Activated B cell treated with CpG ODN at 0.5 μM for 24 hours (primary cell): Measurements from ENCODE around the gene HAPLN3. TPM values are rescaled to one million over a fixed set of nuclear protein-coding genes. Genes with fewer than 3 reads are reported as not detected.

Experiments used
- ATAC-seq: fragments of 200-7000 bp; cut with Tn5 transposase; one replicate; pipeline ENCODE4 v1.10.0; 2021; ENCODE audit warnings: low read depth, mild to moderate bottlenecking, moderate library complexity
- CTCF ChIA-PET: fragments of 350-600 bp; sonication (Branson Sonifier 250); formaldehyde crosslinking; loops from one replicate; lab custom pipeline; 2021; ENCODE audit warnings: antibody characterized with exemption; lab: Charles Lee
- POLR2A ChIA-PET: fragments of 350-600 bp; sonication (Branson Sonifier 250); formaldehyde crosslinking; loops from one replicate; lab custom pipeline; 2021; ENCODE audit warnings: antibody characterized with exemption; lab: Charles Lee
- DNase-seq: peaks from one replicate; pipeline ENCODE4 v3.0.0; 2022
- H3K27ac Mint-ChIP-seq: one replicate; pipeline ENCODE4 v1.8.0; 2020; ENCODE audit warnings: mixed read lengths
- H3K27me3 Mint-ChIP-seq: one replicate; pipeline ENCODE4 v1.8.0; 2021; ENCODE audit warnings: mixed read lengths
- H3K36me3 Mint-ChIP-seq: one replicate; pipeline ENCODE4 v1.8.0; 2021; ENCODE audit warnings: low read depth, mixed read lengths
- H3K4me1 Mint-ChIP-seq: one replicate; pipeline ENCODE4 v1.8.0; 2021; ENCODE audit warnings: mixed read lengths
- H3K4me3 Mint-ChIP-seq: one replicate; pipeline ENCODE4 v1.8.0; 2020; ENCODE audit warnings: mild to moderate bottlenecking, mixed read lengths
- H3K9me3 Mint-ChIP-seq: one replicate; pipeline ENCODE4 v1.8.0; 2020; ENCODE audit warnings: mixed read lengths
- CTCF ChIP-seq: fragments of 200-600 bp; IDR thresholded peaks from one replicate; pipeline ENCODE4 v1.8.0; 2022; ENCODE audit warnings: antibody characterized with exemption, mild to moderate bottlenecking
- intact Hi-C: fragments of 100-400 bp; cut with micrococcal nuclease; formaldehyde crosslinking; loops from one replicate; pipeline ENCODE4 v1.15.1; 2024
- total RNA-seq: library from RNA; stranded (reverse); gene quantifications from 2 replicates; pipeline ENCODE4 v1.2.3, GENCODE V29; 2022

Gene HAPLN3
- total RNA-seq, 1 donor from 2014 or later, result 9.1 TPM

DNA sequence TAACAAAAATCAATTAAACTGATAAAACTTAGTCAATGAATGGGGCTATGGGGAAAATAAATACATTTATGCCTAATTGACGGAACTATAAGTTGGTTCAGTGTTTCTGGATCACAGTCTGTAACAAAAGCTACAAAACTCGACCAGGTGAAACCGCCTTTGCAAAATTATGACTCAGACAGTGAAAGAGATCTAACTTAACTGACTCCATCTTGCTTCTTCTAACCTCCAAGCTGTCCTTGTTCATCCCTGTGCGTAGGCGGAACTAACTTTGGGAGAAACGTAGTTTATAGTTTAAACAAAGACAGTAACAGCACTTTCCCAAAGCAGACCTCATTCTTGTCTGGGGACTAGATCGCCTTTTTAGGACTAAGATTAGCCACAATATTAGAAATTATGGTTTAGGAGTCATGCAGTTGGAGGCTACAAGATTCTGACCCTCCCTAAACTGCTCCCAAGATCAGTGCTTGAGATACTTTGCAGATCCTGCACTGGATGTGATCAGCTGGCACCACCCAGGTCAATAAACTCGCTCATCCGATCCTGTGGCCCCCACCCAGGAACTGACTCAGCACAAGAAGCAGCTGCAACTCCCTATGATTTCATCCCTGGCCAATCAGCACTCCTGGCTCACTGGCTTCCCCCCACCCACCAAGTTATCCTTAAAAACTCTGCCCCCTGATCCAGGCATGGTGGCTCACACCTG is 25.0 kb upstream of the HAPLN3 start:
- ATAC-seq (no peak), DNase-seq (no peak)
- ChIA-PET POLR2A (no interaction called here), CTCF (interaction anchor here (0.6 to 1.1 kb wide), 3 partner anchors 15 to 286 kb away, joined by 3 to 5 read pairs (median 3); no protein-coding TSS in a partner anchor)
- H3K4me3 Mint-ChIP-seq, result no peak overlapping the region
- no peaks in the 10 kb centered on the region for H3K9me3 Mint-ChIP-seq
- no peaks in the 10 kb centered on the region for H3K4me1 Mint-ChIP-seq
- H3K27me3 Mint-ChIP-seq, result peaks cover 31% of the 10 kb centered on the region
- TF ChIP-seq CTCF, result no peak
- no peak overlapping the region for H3K27ac Mint-ChIP-seq
- intact Hi-C loops, result no loop called here
- H3K36me3 Mint-ChIP-seq, result no peaks in the 10 kb centered on the region

DNA sequence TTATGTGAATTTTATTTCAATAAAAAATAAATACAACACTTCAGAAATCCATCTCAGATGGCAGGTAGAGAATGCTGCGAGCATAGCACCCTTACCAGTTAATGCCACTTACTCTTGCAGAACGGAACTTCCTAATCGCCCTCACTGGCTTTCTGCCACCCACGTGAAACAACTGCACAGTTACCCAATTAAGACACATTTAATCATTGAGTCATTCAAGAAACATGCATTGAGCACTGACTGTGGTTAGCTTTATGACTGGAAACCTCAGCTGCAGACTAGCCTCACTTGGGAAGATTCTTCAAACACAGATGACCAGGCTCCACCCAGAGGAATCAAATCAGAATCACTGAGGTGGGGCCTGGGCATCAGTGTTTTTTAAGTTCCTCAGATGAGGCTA is 23.4 kb upstream of the HAPLN3 start:
- ChIA-PET CTCF (interaction anchor here (1.5 kb wide), 1 partner anchor 14 kb away, joined by 6 read pairs; no protein-coding TSS in a partner anchor), POLR2A (no interaction called here)
- no peaks in the 10 kb centered on the region for H3K36me3 Mint-ChIP-seq
- no peak for TF ChIP-seq CTCF
- peaks cover 28% of the 10 kb centered on the region for H3K27me3 Mint-ChIP-seq
- no peaks in the 10 kb centered on the region for H3K9me3 Mint-ChIP-seq
- H3K4me3 Mint-ChIP-seq, result no peak overlapping the region
- peaks cover under 1% of the 10 kb centered on the region for H3K4me1 Mint-ChIP-seq
- DNase-seq (no peak), ATAC-seq (no peak)
- no peak overlapping the region for H3K27ac Mint-ChIP-seq
- intact Hi-C loops, result no loop called here

GRCh38 chr15:88917760-88918159 is 22.4 kb upstream of the HAPLN3 start:
- intact Hi-C loops, result no loop called here
- H3K27ac Mint-ChIP-seq, result no peak overlapping the region
- ChIA-PET POLR2A (no interaction called here), CTCF (no interaction called here)
- H3K27me3 Mint-ChIP-seq, result peaks cover 28% of the 10 kb centered on the region
- DNase-seq (no peak), ATAC-seq (no peak)
- H3K36me3 Mint-ChIP-seq, result peaks cover 2% of the 10 kb centered on the region
- H3K4me3 Mint-ChIP-seq, result no peak overlapping the region
- no peaks in the 10 kb centered on the region for H3K9me3 Mint-ChIP-seq
- H3K4me1 Mint-ChIP-seq, result peaks cover 6% of the 10 kb centered on the region
- no peak for TF ChIP-seq CTCF

- intact Hi-C loops, result no loop called here
- no peak for DNase-seq
- ATAC-seq, result no peak
- TF ChIP-seq CTCF, result no peak
- ChIA-PET CTCF (interaction anchor here (3.8 kb wide), 1 partner anchor 10 kb away, joined by 16 read pairs; no protein-coding TSS in a partner anchor), POLR2A (no interaction called here)
- H3K36me3 Mint-ChIP-seq, result peaks cover 2% of the 10 kb centered on the region
- H3K4me1 Mint-ChIP-seq, result peaks cover 16% of the 10 kb centered on the region
- H3K27me3 Mint-ChIP-seq, result peaks cover 21% of the 10 kb centered on the region
- H3K9me3 Mint-ChIP-seq, result no peaks in the 10 kb centered on the region
- H3K27ac Mint-ChIP-seq, result no peak overlapping the region
- no peak overlapping the region for H3K4me3 Mint-ChIP-seq
Observed at GRCh38 chr15:88915354-88915753, 20.0 kb upstream of the HAPLN3 start.

GRCh38 chr15:88913850-88914169 is 18.5 kb upstream of the HAPLN3 start:
- no peak for TF ChIP-seq CTCF
- CTCF ChIA-PET, result interaction anchor here (3.8 kb wide), 1 partner anchor 9 kb away, joined by 16 read pairs; no protein-coding TSS in a partner anchor
- Mint-ChIP-seq H3K36me3 (peaks cover 2% of the 10 kb centered on the region), H3K27ac (no peak overlapping the region), H3K4me3 (peak overlapping the region; percentile 90), H3K9me3 (no peaks in the 10 kb centered on the region), H3K27me3 (peaks cover 8% of the 10 kb centered on the region), H3K4me1 (peaks cover 21% of the 10 kb centered on the region)
- POLR2A ChIA-PET, result no interaction called here
- intact Hi-C loops, result loop anchor here (1.0 kb wide), 2 partner anchors 10 to 174 kb away; partner anchors contain the start of gene ABHD2
- ATAC-seq (no peak), DNase-seq (no peak)
